ENCODE results near the gene CAMK1G.

GRCh38 chr1:209657918-209658317 is 74.4 kb downstream of the CAMK1G start:
- no peak for TF ChIP-seq CTCF (IDR thresholded peaks at IDR 0.05; ENCODE audit: borderline replicate concordance, extremely low read depth, low read length, poor library complexity, severe bottlenecking)
- TF ChIP-seq EZH2 (IDR thresholded peaks at IDR 0.05; ENCODE audit: borderline replicate concordance, low read depth, low read length, severe bottlenecking), result no peak

Data from DND-41 (cell line).